Activated CD4-positive, alpha-beta T cell treated with anti-CD3 and anti-CD28 coated beads for 4 hours (primary cell): Measurements from ENCODE around the gene FAM184B.

Source experiments
- DNase-seq, 2 donors: peaks; one replicate each; pipeline ENCODE4 v3.0.0-alpha.2; 2020

Gene FAM184B

GRCh38 chr4:17771284-17771908 lies 10.0 kb downstream of the FAM184B start:
- no peak for DNase-seq

DNA sequence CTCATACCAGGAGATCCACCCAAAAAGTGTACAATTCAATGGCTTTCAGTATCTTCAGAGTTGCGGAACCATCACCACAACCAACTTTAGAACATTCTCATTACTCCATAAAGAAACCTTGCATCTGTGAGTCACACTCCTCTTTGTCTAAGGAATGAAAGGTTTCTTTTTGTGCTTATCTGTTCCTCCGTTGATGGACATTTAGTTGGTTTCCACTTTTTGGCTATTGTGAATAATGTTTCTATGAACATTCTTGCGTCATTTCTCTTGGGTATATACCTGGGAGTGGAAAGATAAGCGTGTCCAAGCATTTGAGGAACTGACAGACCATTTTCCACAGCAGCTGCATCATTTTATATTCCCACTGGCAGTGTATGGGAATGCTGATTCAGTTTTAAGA lies 10.6 kb downstream of the FAM184B start:
- no peak for DNase-seq

DNA sequence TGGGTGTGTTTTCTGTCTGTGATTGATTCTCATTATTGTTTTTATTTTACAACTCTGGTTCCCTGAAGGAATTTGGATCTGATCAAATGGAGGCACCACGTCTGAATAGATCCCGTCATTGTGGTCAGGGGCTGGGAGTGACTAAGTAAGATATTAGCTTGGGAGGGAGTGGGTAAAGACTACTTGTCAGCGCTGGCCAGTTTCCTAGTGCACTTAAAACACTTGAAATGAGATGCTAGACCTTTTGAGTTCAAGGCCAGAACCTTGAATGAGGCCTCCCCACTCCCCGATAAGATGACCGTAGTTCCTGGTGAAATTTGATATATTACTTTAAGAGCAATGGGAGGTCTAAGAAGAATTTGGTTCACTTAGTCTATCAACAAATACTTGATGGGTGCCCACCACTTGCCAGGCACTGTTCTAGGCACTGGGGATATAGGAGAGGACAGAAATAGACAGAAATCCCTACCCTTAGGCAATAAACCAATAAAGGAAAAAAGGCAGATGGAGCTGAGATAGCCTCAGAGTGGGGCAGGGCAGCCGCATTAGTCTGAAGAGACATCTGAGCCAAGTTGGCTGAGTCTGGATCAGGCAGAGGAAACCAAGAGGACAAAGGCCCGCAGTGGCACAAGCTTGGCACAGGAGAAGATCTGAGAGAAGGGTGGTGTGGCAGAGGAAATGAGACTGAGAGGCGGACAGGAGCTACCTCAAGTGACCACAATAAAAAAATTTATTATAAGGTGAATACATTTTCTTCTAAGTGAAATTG lies 11.8 kb downstream of the FAM184B start:
- no peak for DNase-seq

DNA sequence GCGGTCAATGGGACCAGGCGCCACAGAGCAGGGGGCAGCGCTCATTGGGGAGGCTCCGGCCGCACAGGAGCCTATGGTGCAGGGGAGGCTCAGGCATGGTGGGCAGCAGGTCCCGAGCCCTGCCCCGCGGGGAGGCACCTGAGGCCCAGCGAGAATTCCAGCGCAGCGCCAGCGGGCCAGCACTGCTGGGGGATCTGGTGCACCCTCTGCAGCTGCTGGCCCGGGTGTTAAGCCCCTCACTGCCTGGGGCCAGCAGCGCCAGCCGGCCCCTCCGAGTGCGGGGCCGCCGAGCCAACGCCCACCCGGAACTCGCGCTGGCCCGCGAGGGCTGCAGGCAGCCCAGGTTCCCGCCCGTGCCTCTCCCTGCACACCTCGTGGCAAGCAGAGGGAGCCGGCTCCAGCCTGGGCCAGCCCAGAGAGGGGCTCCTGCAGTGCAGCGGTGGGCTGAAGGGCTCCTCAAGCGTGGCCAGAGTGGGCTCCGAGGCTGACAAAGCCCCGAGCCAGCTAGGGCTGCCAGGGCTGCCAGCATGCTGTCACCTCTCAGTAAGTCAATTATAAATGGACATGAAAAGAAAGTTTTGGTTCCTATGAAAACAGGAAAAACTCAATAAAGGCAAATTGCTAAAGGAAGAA lies 14.5 kb downstream of the FAM184B start:
- DNase-seq = no peak

DNA sequence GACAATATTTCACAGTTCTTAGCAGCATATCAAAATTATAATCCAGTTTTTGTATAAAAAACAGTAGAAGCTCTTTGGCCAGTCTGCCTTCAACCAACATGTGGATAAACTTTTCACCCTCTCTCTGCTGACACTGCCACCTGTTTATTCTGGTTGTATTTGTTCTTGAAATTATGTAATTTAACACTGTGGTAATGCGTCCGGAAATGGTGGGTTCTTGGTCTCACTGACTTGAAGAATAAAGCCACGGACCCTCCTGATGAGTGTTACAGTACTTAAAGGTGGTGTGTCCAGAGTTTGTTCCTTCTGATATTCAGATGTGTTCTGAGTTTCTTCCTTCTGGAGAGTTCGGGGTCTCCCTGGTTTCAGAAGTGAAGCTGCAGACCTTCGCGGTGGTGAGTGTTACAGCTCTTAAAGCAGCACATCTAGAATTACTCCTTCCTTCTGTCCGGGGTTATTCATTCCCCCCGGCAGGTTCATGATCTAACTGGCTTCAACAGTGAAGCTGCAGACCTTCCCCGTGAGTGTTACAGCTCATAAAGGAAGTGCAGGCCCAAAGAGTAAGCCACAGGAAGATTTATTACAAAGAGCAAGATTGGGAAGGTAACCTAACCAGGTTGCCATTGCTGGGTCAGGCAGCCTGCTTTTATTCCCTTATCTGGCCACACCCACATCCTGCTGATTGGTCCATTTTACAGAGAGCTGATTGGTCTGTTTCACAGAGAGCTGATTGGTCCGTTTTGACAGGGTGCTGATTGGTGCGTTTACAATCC lies 15.7 kb downstream of the FAM184B start:
- DNase-seq = no peak

DNA sequence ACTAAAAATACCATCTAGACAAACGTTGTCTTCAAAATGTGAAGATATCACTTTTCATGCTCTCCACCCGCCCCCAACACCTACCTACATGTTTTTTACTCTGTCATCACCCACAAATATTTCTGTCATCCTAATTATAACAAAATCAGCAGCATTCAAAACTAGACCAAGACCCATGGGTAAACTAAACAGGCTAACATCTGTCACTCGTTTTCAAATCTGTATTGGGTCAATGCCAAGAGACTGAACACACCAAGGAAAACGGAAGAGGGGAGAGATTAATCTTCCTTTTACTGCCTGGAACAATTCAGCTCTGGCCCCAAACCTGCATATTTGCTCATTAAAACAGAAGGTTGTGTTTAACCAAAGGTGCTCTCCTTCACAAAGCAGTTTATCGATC lies 17.5 kb downstream of the FAM184B start:
- no peak for DNase-seq

DNA sequence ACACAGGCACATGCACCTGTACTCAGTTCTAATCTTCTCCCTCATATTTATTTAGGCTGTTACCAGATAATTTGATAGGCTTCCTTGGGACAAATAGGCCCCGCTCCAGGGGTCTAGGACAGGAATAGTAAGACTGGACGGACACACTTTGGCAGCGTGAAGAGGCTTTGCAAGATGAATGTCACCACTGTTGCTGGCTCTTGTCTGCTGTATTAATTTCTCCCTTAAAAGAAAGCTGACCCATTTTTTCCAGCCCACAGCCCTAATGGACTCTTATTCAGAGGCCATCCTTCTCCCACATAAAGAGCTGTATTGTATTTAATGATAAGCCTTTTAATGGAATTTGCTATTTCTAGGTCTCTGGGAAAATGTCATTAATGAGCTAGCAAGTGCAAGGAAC lies 18.0 kb downstream of the FAM184B start:
- DNase-seq = no peak

GRCh38 chr4:17762726-17763125 lies 18.7 kb downstream of the FAM184B start:
- DNase-seq = no peak

GRCh38 chr4:17761062-17761461 lies 20.4 kb downstream of the FAM184B start:
- no peak for DNase-seq

DNA sequence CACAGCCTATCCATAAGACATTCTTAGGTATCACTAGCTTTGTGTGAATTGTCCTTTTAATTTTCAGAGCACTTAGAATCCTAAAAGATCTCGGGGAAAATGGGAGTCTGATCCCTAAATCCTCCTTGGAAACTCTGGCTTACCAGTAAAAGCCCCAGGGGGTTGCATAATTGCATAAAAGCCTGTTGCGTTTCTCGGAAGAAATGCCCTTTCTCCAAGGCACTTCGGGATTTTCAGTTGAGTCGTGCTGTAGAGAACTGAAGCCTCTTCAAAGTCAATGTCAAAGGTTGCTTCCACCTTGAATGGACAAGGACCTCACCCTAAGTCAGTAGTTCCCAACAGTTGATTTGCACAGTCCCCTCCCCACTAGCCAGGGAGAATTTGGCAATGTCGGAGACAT lies 20.8 kb downstream of the FAM184B start:
- no peak for DNase-seq

- no peak for DNase-seq
Measured at GRCh38 chr4:17758485-17758884, 22.9 kb downstream of the FAM184B start.

DNA sequence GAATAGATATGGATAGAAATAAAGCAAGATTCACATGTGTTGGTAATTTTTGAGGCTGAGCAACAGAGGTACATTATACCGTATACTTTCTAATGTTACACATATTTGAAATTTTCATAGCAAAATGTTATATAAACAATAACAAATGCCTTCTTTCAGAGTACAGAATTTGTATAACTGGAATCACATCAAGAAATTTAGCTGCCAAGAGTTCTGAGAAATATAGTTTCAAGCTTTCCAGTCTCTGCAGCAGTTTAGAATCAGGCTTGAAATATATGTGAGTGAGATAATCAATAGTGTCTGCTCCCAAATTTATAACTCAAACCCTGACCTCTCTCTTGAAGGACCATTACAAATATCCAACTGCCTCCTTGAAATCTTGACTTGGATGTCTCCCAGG lies 23.8 kb downstream of the FAM184B start:
- DNase-seq = no peak

DNA sequence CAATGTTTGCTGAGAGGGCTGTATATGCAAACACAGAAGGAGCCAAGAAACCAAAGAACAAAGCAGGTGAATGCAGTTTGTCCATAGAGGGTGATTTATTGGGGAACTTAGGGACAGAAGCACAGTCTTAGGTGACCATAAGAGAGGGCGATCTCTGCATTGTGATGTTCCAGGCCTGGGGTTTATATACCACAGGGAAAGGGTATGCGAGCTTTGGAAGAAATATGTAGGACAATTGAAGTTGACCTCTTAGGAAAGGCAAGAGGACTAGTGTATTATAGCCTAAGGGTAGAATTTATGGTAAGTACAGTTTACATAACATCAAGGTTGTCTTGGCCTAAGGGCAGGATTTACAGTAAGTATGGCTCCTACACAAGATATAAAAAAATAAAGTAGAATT lies 27.8 kb downstream of the FAM184B start:
- no peak for DNase-seq

- DNase-seq = no peak
Measured at GRCh38 chr4:17740702-17741101, 40.7 kb downstream of the FAM184B start.

GRCh38 chr4:17736484-17736883 lies 44.9 kb downstream of the FAM184B start:
- DNase-seq = no peak

DNA sequence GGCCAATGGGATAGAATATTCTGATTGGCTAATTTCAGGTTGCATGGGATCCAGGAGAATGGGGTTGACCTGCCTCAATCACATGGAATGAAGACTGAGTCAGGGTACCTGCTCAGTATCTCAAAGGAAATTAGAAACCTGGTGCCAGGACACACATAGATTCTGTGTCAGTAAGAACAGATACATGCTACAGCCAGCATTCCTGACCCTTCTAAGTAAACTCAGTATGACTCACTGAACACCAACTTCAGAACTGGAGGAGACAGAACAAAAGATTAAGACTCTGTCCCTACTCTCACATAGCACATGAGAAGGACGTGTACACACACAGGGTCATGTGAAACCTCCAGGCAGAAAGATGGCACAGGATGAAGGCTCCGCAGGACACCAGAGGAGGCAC lies 54.5 kb downstream of the FAM184B start:
- no peak for DNase-seq

- DNase-seq = no peak
Measured at GRCh38 chr4:17723648-17724047, 57.8 kb downstream of the FAM184B start.

GRCh38 chr4:17722356-17722700 lies 59.1 kb downstream of the FAM184B start:
- DNase-seq = no peak

DNA sequence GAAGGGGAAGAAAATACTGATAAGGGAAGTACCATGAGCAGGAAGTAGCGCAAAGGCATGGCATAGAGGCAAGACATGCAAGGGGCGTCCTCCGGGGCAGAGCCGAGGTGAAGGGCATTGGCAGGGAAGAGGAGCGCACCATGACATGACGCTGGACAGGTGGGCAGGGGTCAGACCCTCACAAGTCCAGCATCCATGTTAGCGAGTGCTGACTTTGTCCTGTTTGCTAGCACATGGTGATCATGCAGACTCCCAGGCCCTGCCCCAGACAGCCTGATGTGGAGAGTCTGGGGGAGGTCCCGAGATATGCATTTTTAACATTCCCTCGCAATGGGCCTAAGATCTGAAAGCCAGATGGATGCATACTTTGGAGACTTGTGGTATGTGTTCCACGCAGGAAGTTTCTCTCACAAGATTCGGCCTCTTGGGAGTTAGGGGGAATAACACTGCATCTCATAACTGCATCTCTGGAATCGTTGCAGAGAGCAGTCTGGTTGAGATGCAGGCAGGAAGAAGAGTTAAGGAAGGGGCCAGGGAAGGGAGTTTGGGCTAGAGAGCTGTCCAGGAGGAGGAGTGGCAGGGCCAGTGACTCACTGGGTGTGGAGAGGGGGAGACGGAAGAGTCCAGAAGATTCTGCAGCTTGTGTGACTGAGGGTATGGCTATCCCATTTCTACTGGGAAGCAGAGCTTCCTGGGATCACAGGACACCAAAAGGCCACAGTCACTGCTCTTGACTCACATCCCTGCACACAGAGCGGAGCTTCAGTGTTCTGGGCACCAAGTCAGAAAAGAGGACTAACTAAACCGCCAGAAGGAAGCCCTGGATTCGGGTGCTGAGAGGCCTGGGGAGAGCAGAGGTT lies 59.7 kb downstream of the FAM184B start:
- DNase-seq = no peak

DNA sequence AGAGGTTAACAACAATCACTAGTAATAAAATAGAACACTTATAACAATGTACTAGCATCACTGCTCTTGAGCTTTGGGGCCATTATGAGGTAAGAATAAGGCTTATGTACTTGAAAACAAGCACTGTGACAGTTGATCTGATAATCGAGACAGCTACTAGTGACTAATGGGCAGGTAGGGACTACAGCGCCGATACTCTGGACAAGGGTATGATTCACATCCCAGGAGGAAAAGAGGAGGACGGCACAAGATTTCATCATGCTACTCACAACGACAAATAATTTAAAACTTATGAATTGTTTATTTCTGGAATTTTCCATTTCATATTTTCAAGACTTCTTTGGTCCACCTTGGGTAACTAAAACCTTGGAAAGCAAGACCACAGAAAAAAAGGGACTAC lies 62.3 kb downstream of the FAM184B start:
- DNase-seq = no peak

DNA sequence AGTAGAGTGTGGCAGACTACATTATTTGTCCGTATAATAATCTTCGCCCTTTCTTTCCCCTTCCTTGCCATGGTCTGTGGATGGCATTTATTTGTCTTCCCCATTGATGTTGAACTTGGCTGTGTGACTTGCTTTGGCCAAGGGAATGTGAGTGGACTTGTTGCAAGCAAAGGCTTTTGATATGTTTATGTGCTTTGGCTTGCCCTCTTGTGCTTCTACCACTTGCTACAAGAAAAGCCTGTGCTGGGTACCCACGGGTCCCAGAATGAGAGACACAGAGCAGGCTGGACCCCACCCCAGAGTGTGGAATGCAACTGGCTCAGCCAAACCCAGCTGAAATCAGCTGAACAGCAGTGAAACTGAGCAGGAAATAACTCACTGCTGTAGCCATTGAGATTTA lies 63.0 kb downstream of the FAM184B start:
- no peak for DNase-seq

GRCh38 chr4:17717301-17717700 lies 64.1 kb downstream of the FAM184B start:
- no peak for DNase-seq

DNA sequence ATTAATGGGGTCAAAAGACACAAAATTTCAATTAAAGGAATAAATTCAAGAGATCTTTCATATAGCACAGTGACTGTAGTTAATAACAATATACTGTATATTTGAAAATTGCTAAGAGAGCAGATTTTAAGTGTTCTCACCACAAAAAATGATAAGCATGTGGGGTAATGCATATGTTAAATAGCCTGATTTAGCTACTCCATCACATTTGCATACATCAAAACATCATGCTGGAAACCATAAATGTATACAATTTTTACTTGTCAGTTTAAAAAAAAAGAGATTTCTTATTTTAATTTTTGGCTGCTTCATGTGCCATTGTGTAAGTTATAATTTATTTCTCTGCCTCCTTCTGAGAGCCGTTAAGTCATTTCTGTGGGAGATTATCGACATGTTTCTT lies 65.9 kb downstream of the FAM184B start:
- no peak for DNase-seq
